SK-N-SH (cell line): ENCODE measurements around the gene OMP. TPM values are rescaled to one million over a fixed set of nuclear protein-coding genes. Genes with fewer than 3 reads are reported as not detected.

Source experiments
- CTCF ChIA-PET: fragments of 300-600, 350-600 bp; formaldehyde crosslinking; extraction: SDS; loops from one replicate; lab custom pipeline; 2021; lab: Yijun Ruan, JAX
- POLR2A ChIA-PET: fragments of 350-600 bp; sonication (Branson Sonifier 250); formaldehyde crosslinking; extraction: SDS; loops from one replicate; lab custom pipeline; 2020; ENCODE audit warnings: antibody characterized with exemption, inconsistent platforms; lab: Yijun Ruan, JAX
- DNase-seq: peaks from one replicate; pipeline ENCODE4 v3.0.0; 2012
- H2AFZ ChIP-seq: fragments of 200-600 bp; sonication (generic); 2 replicates; pipeline ENCODE4 v1.8.1; 2016; ENCODE audit warnings: antibody characterized with exemption, mild to moderate bottlenecking, low read depth
- H3F3A ChIP-seq: fragments of 200-600 bp; sonication (generic); replicated peaks from 2 replicates; pipeline ENCODE3; 2016; ENCODE audit warnings: antibody characterized with exemption, mild to moderate bottlenecking; ENCODE audit not compliant: insufficient read depth
- H3K27ac ChIP-seq, 2 experiments: fragments of 200-500 bp in 1 of 2; fragments of 200-600 bp in 1 of 2; sonication (Bioruptor generic) in 1 of 2; sonication (generic), shearing (Covaris generic) in 1 of 2; 2 replicates each; pipeline versions ENCODE4 v1.5.1 to v1.6.1; 2014 to 2016; ENCODE audit warnings: low read depth in 2 of 2, inconsistent platforms in 1 of 2, low read length in 1 of 2, mild to moderate bottlenecking in 1 of 2, mixed read lengths in 1 of 2
- H3K27me3 ChIP-seq: fragments of 200-600 bp; sonication (generic), shearing (Covaris generic); 2 replicates; pipeline ENCODE4 v1.6.1; 2016; ENCODE audit warnings: mixed run types; ENCODE audit not compliant: insufficient read depth
- H3K36me3 ChIP-seq, 2 experiments: fragments of 200-500 bp in 1 of 2; fragments of 200-600 bp in 1 of 2; sonication (Bioruptor generic) in 1 of 2; sonication (generic) in 1 of 2; replicated peaks in 1 of 2; 2 replicates each; pipeline versions ENCODE3 to v1.5.1; 2014 to 2016; ENCODE audit warnings: low read length in 1 of 2, mild to moderate bottlenecking in 1 of 2; ENCODE audit not compliant: insufficient read depth in 2 of 2, control insufficient read depth in 1 of 2
- H3K4me1 ChIP-seq, 2 experiments: fragments of 200-500 bp in 1 of 2; fragments of 200-600 bp in 1 of 2; sonication (Bioruptor generic) in 1 of 2; sonication (generic), shearing (Covaris generic) in 1 of 2; 2 replicates each; pipeline versions ENCODE4 v1.5.1 to v1.6.1; 2014 to 2016; ENCODE audit warnings: low read depth in 1 of 2, low read length in 1 of 2, mixed run types in 1 of 2; ENCODE audit not compliant: insufficient read depth in 2 of 2, control insufficient read depth in 1 of 2
- H3K4me2 ChIP-seq: fragments of 200-600 bp; sonication (generic), shearing (Covaris generic); 2 replicates; pipeline ENCODE4 v1.6.1; 2017; ENCODE audit warnings: mixed run types
- H3K4me3 ChIP-seq, 2 experiments: fragments of 200-500 bp in 1 of 2; fragments of 200-600 bp in 1 of 2; sonication (Bioruptor generic) in 1 of 2; sonication (generic), shearing (Covaris generic) in 1 of 2; 2 replicates each; pipeline versions ENCODE4 v1.5.1 to v1.8.1; 2014 to 2016; ENCODE audit warnings: low read depth in 2 of 2, inconsistent platforms in 1 of 2, low read length in 1 of 2, mild to moderate bottlenecking in 1 of 2, mixed read lengths in 1 of 2, moderate library complexity in 1 of 2
- H3K79me2 ChIP-seq: fragments of 200-600 bp; sonication (generic); 2 replicates; pipeline ENCODE4 v1.8.1; 2017; ENCODE audit warnings: mild to moderate bottlenecking; ENCODE audit not compliant: insufficient read depth
- H3K9ac ChIP-seq: fragments of 200-600 bp; sonication (generic); 2 replicates; pipeline ENCODE4 v1.6.1; 2017; ENCODE audit warnings: mixed run types
- H3K9me2 ChIP-seq: fragments of 200-600 bp; sonication (generic); 2 replicates; pipeline ENCODE4 v1.6.1; 2017; ENCODE audit warnings: mixed run types
- H3K9me3 ChIP-seq: fragments of 200-600 bp; sonication (generic); 2 replicates; pipeline ENCODE4 v1.6.1; 2017; ENCODE audit warnings: mixed run types, mild to moderate bottlenecking, moderate library complexity
- H4K20me1 ChIP-seq: fragments of 200-600 bp; sonication (generic); 2 replicates; pipeline ENCODE4 v1.6.1; 2017; ENCODE audit warnings: mild to moderate bottlenecking, mixed run types; ENCODE audit not compliant: insufficient read depth
- ELF1 ChIP-seq: IDR thresholded peaks from 2 replicates; pipeline ENCODE4 v1.4.0; 2012
- EZH2phosphoT487 ChIP-seq: fragments of 200-600 bp; sonication (generic); IDR thresholded peaks from 2 replicates; pipeline ENCODE4 v1.6.1; 2017; ENCODE audit warnings: low read depth, mixed run types, mild to moderate bottlenecking, antibody characterized with exemption, moderate library complexity, borderline replicate concordance
- FOXJ3 ChIP-seq: sonication (generic); formaldehyde crosslinking; IDR thresholded peaks from 2 replicates; pipeline ENCODE4 v1.5.1; 2020; ENCODE audit warnings: mild to moderate bottlenecking, missing genetic modification reagents
- MEF2A ChIP-seq: IDR thresholded peaks from 2 replicates; pipeline ENCODE4 v1.4.0; 2012; ENCODE audit warnings: low read depth, borderline replicate concordance
- RAD21 ChIP-seq: IDR thresholded peaks from 2 replicates; pipeline ENCODE4 v1.6.1; 2012; ENCODE audit warnings: mild to moderate bottlenecking, low read length
- RFX5 ChIP-seq: IDR thresholded peaks from 2 replicates; pipeline ENCODE4 v1.6.1; 2012; ENCODE audit warnings: mild to moderate bottlenecking, improper control_type of control experiment, low read length
- SIN3A ChIP-seq: IDR thresholded peaks from 2 replicates; pipeline ENCODE4 v1.6.1; 2012; ENCODE audit warnings: low read depth, mild to moderate bottlenecking, low read length, moderate library complexity, borderline replicate concordance
- SMC3 ChIP-seq: IDR thresholded peaks from 2 replicates; pipeline ENCODE4 v1.6.1; 2012; ENCODE audit warnings: low read depth, low read length, improper control_type of control experiment
- TAF1 ChIP-seq: IDR thresholded peaks from 2 replicates; pipeline ENCODE4 v1.6.1; 2012; ENCODE audit warnings: low read depth, mild to moderate bottlenecking, low read length, moderate library complexity, borderline replicate concordance
- TCF12 ChIP-seq: IDR thresholded peaks from 2 replicates; pipeline ENCODE4 v1.4.0; 2012
- TEAD4 ChIP-seq: IDR thresholded peaks from 2 replicates; pipeline ENCODE4 v1.4.0; 2012; ENCODE audit warnings: mild to moderate bottlenecking, borderline replicate concordance; ENCODE audit not compliant: insufficient read depth
- WGBS: methylation state at CpG from one replicate; pipeline ENCODE4 v1.1.6; 2017; ENCODE audit warnings: low lambda C conversion rate; 5-methylcytosine and 5-hydroxymethylcytosine counted together
- polyA plus RNA-seq, 3 experiments: library from polyadenylated mRNA; depleted of rRNA; stranded (reverse); fragments of >200 nt; gene quantifications; 2 replicates each; pipeline ENCODE4 v1.2.3, GENCODE V29; 2012
- TF ChIP-seq, protein P1 (sequence below): IDR thresholded peaks from 2 replicates; pipeline ENCODE4 v1.6.1; 2012; ENCODE audit warnings: mild to moderate bottlenecking, low read depth, low read length, moderate library complexity
- TF ChIP-seq, protein P2 (sequence below): fragments of 150-350 bp; IDR thresholded peaks from 2 replicates; pipeline ENCODE4 v1.6.1; 2016; ENCODE audit warnings: mild to moderate bottlenecking, low read depth, low read length

The OMP gene
- polyA plus RNA-seq, 1 of the 3 experiments (the other 2 are of a cell fraction), result 0.20 TPM

DNA sequence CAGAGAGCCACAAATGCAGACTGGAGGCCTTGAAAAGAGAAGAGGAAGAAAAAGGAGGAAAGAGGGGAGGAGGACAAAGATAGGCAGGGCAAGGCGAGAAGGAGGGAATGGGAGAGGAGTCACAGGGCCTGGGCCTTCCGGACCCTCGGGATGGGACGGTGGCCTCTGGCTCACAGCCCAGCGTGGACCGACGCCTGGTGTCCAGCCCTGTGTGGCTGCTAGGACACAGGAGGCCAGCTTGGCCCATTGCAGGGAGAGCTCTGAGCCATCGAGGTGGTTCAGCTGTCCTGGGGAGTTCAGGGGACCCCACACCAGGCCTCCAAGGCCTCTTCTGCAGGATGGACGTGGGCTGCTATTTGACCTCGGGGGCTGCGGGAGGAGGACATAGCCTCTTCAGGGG is 34.8 kb downstream of the OMP start (continued):
- TF ChIP-seq, protein P1, sequence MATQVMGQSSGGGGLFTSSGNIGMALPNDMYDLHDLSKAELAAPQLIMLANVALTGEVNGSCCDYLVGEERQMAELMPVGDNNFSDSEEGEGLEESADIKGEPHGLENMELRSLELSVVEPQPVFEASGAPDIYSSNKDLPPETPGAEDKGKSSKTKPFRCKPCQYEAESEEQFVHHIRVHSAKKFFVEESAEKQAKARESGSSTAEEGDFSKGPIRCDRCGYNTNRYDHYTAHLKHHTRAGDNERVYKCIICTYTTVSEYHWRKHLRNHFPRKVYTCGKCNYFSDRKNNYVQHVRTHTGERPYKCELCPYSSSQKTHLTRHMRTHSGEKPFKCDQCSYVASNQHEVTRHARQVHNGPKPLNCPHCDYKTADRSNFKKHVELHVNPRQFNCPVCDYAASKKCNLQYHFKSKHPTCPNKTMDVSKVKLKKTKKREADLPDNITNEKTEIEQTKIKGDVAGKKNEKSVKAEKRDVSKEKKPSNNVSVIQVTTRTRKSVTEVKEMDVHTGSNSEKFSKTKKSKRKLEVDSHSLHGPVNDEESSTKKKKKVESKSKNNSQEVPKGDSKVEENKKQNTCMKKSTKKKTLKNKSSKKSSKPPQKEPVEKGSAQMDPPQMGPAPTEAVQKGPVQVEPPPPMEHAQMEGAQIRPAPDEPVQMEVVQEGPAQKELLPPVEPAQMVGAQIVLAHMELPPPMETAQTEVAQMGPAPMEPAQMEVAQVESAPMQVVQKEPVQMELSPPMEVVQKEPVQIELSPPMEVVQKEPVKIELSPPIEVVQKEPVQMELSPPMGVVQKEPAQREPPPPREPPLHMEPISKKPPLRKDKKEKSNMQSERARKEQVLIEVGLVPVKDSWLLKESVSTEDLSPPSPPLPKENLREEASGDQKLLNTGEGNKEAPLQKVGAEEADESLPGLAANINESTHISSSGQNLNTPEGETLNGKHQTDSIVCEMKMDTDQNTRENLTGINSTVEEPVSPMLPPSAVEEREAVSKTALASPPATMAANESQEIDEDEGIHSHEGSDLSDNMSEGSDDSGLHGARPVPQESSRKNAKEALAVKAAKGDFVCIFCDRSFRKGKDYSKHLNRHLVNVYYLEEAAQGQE, result no peak
- TF ChIP-seq TEAD4, result no peak
- TF ChIP-seq FOXJ3, result no peak
- no peak for TF ChIP-seq RAD21
- no peak for TF ChIP-seq ELF1

- Histone ChIP-seq H3K36me3 (no peaks in the 10 kb centered on the region), H3K79me2 (no peaks in the 10 kb centered on the region), H3F3A (no peaks in the 10 kb centered on the region), H3K9ac (no peak overlapping the region), H3K27me3 (no peaks in the 10 kb centered on the region)
- 98% methylated on average over 17 of the region's 55 CpGs for WGBS
- TF ChIP-seq EZH2phosphoT487, result no peak
- TF ChIP-seq TAF1, result no peak
- no peak for TF ChIP-seq RFX5
- TF ChIP-seq, protein P2, sequence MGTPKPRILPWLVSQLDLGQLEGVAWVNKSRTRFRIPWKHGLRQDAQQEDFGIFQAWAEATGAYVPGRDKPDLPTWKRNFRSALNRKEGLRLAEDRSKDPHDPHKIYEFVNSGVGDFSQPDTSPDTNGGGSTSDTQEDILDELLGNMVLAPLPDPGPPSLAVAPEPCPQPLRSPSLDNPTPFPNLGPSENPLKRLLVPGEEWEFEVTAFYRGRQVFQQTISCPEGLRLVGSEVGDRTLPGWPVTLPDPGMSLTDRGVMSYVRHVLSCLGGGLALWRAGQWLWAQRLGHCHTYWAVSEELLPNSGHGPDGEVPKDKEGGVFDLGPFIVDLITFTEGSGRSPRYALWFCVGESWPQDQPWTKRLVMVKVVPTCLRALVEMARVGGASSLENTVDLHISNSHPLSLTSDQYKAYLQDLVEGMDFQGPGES, result no peak
- no peak for TF ChIP-seq TCF12
- no peak for TF ChIP-seq MEF2A
- no peak for TF ChIP-seq SIN3A
- TF ChIP-seq SMC3, result no peak
- TF ChIP-seq, all 33 proteins: peak for 0
- Histone ChIP-seq H3K4me3 (no peak overlapping the region), H3K9me3 (no peaks in the 10 kb centered on the region), H3K4me1 (peaks cover 0 to 30% of the 10 kb centered on the region in 2 experiments; a peak in 1 of 4 replicates), H4K20me1 (no peaks in the 10 kb centered on the region), H2AFZ (no peak overlapping the region), H3K9me2 (no peaks in the 10 kb centered on the region), H3K27ac (no peak overlapping the region), H3K4me2 (no peak overlapping the region)
- no peak for DNase-seq
- POLR2A ChIA-PET, result no interaction called here
- CTCF ChIA-PET, result interaction anchor here (1.3 to 4.2 kb wide), 2 partner anchors 11 to 393 kb away, joined by 3 to 30 read pairs; partner anchors contain the start of gene MYO7A
Observed at GRCh38 chr11:77138106-77138649, 35.5 kb downstream of the OMP start.
